Uterus (tissue), 4 donors: Measurements from ENCODE around the gene DPM3. TPM values are rescaled to one million over a fixed set of nuclear protein-coding genes. Genes with fewer than 3 reads are reported as not detected.
A peak's percentile ranks its signal among the peaks of the same experiment; 100 is the strongest.

Experiments
- DNase-seq, 2 donors: peaks; one replicate each; pipeline ENCODE4 v3.0.0-alpha.2; 2019 to 2020
- H3K27ac ChIP-seq, 2 donors: fragments of 200-600 bp; sonication (generic); 1 replicate in 1 of 2; 2 replicates in 1 of 2; pipeline ENCODE4 v1.5.1; 2016 to 2018
- H3K27me3 ChIP-seq, 2 donors: fragments of 200-600 bp; sonication (generic); one replicate each; pipeline ENCODE4 v1.5.1; 2018 to 2019; ENCODE audit warnings: control low read depth in 1 of 2
- H3K36me3 ChIP-seq, 2 donors: fragments of 200-600 bp; sonication (generic); one replicate each; pipeline ENCODE4 v1.5.1; 2019; ENCODE audit warnings: control low read depth in 1 of 2
- H3K4me1 ChIP-seq, 2 donors: fragments of 200-600 bp; sonication (generic); one replicate each; pipeline ENCODE4 v1.5.1; 2018 to 2019; ENCODE audit warnings: control low read depth in 1 of 2
- H3K4me3 ChIP-seq, 2 donors: fragments of 200-600 bp; sonication (generic); 1 replicate in 1 of 2; 2 replicates in 1 of 2; pipeline ENCODE4 v1.5.1; 2018 to 2019; ENCODE audit warnings: mild to moderate bottlenecking in 1 of 2
- H3K9me3 ChIP-seq, 2 donors: fragments of 200-600 bp; sonication (generic); one replicate each; pipeline ENCODE4 v1.5.1; 2019; ENCODE audit warnings: control low read depth in 1 of 2
- POLR2A ChIP-seq, 2 donors: fragments of 450-650 bp; IDR thresholded peaks; one replicate each; pipeline ENCODE4 v1.6.1; 2016; ENCODE audit warnings: antibody characterized with exemption in 2 of 2, mild to moderate bottlenecking in 1 of 2, moderate library complexity in 1 of 2
- intact Hi-C: fragments of 100-400 bp; cut with DNase I; formaldehyde crosslinking; loops from one replicate; pipeline ENCODE4 v1.15.1; 2023; ENCODE audit warnings: low total_unique reads
- total RNA-seq, 4 donors: library from RNA; depleted of rRNA in 3 of 4; stranded (reverse); fragments of >200 nt in 3 of 4; gene quantifications; one replicate each; pipeline versions ENCODE4 v1.1.0 to v1.2.4, GENCODE V29; 2014 to 2023
- TF ChIP-seq, protein P1 (sequence below), 4 experiments: fragments of 200-600 bp in 2 of 4; fragments of 450-650 bp in 2 of 4; sonication (generic) in 2 of 4; IDR thresholded peaks; one replicate each; pipeline ENCODE4 v1.5.1; 2016 to 2019; ENCODE audit warnings: antibody characterized with exemption in 4 of 4, mild to moderate bottlenecking in 2 of 4, moderate library complexity in 1 of 4
- donor health status: DM: yes; HTN: yes; CAD: no.

Gene DPM3
- total RNA-seq, 4 donors from 2014 or later = 36.1 to 94.4 (median 85.4) TPM

DNA sequence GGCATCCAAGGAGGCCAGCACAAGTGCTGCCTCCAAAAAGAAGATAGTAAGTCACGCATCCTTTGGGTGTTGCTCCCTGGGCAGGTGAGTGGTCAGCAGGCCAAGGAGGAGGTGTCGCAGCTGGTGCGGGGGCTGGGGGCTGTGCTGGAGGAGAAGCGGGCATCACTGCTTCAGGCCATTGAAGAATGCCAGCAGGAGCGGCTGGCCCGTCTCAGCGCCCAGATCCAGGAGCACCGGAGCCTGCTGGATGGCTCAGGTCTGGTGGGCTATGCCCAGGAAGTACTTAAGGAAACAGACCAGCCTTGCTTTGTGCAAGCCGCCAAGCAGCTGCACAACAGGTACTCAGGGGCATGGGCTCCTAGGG lies 37.6 kb upstream of the DPM3 start:
- Histone ChIP-seq H3K4me1 (no peaks in the 10 kb centered on the region), H3K36me3 (no peaks in the 10 kb centered on the region), H3K4me3 (no peak overlapping the region), H3K27me3 (no peaks in the 10 kb centered on the region), H3K27ac (no peak overlapping the region), H3K9me3 (no peaks in the 10 kb centered on the region)
- DNase-seq = peak in 1 of 2 donors; percentile 11
- TF ChIP-seq, protein P1, sequence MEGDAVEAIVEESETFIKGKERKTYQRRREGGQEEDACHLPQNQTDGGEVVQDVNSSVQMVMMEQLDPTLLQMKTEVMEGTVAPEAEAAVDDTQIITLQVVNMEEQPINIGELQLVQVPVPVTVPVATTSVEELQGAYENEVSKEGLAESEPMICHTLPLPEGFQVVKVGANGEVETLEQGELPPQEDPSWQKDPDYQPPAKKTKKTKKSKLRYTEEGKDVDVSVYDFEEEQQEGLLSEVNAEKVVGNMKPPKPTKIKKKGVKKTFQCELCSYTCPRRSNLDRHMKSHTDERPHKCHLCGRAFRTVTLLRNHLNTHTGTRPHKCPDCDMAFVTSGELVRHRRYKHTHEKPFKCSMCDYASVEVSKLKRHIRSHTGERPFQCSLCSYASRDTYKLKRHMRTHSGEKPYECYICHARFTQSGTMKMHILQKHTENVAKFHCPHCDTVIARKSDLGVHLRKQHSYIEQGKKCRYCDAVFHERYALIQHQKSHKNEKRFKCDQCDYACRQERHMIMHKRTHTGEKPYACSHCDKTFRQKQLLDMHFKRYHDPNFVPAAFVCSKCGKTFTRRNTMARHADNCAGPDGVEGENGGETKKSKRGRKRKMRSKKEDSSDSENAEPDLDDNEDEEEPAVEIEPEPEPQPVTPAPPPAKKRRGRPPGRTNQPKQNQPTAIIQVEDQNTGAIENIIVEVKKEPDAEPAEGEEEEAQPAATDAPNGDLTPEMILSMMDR (IDR thresholded peaks at IDR 0.05) = no peak
- intact Hi-C loops = loop anchor here (5.0 kb wide), 1 partner anchor 49 kb away; no protein-coding TSS in a partner anchor

DNA sequence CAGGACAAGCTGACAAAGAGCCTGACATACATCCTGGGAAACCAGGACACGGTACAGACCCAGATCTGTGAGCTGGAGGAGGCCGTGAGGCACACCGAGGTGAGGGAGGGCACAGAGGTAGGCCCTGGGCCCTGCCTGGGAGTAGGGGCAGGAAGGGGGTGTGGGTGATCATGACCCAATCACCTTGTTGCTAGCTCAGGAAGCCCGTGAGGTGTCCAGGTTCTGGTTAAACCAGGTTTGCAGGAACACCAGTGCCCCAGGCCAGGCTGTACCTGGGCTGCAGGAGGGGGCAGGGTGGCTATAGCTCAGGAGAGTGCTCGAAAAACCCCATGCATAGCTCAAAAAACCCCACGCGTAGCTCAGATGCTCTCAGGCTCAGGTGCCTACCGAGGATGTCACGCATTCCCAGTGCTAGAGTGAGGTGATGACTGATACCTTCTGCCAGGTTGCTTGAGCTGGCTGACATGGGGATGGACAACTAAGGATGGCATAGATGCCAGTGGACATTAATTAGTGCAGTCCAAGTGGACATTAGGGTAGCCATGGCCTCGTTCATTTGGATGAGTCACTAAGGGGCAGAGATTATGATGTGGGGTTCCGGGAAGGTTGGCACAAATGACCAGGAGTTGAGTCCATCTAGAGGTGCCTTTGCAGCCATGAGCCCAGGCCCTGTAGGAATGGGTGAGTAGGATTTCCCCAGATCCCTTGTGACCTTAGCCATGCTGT lies 37.0 kb upstream of the DPM3 start:
- Histone ChIP-seq H3K4me1 (peaks cover 0 to under 1% of the 10 kb centered on the region in 2 donors), H3K4me3 (no peak overlapping the region), H3K36me3 (no peaks in the 10 kb centered on the region), H3K27me3 (no peaks in the 10 kb centered on the region), H3K27ac (no peak overlapping the region), H3K9me3 (no peaks in the 10 kb centered on the region)
- TF ChIP-seq, protein P1 (IDR thresholded peaks at IDR 0.05) = no peak
- no peak for TF ChIP-seq POLR2A (IDR thresholded peaks at IDR 0.05)
- intact Hi-C loops = loop anchor here (5.0 kb wide), 1 partner anchor 50 kb away; no protein-coding TSS in a partner anchor
- DNase-seq = peak in 1 of 2 donors; percentile 13

DNA sequence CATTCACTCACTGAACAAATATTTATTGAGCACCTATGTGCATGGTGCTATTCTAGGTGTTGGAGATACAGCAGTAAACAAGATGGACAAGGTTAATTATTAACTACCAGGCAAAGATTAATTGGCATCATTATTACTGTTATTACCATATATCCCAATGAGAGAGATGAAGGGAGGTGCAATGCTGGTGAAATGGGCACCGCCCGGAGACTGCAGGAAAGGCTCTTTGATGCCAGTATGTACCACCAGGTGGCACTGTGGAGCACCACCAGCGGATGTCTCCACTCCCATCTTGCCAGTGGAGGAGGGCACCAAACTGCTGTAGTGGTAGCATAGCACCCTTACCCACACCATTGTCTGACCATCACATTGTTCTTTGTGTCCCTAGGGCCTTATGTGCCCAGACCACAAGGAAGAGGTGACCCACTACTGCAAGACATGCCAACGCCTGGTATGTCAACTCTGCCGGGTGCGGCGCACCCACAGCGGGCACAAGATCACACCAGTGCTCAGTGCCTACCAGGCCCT lies 36.3 kb upstream of the DPM3 start:
- Histone ChIP-seq H3K27ac (no peak overlapping the region), H3K36me3 (no peaks in the 10 kb centered on the region), H3K9me3 (no peaks in the 10 kb centered on the region), H3K4me3 (no peak overlapping the region), H3K27me3 (no peaks in the 10 kb centered on the region), H3K4me1 (peaks cover 0 to 4% of the 10 kb centered on the region in 2 donors)
- TF ChIP-seq, protein P1 (IDR thresholded peaks at IDR 0.05) = peak; percentile 88 to 92 (median 89)
- TF ChIP-seq POLR2A (IDR thresholded peaks at IDR 0.05) = no peak
- DNase-seq = peak; percentile 81 to 83
- intact Hi-C loops = loop anchor here (5.0 kb wide), 1 partner anchor 51 kb away; no protein-coding TSS in a partner anchor

DNA sequence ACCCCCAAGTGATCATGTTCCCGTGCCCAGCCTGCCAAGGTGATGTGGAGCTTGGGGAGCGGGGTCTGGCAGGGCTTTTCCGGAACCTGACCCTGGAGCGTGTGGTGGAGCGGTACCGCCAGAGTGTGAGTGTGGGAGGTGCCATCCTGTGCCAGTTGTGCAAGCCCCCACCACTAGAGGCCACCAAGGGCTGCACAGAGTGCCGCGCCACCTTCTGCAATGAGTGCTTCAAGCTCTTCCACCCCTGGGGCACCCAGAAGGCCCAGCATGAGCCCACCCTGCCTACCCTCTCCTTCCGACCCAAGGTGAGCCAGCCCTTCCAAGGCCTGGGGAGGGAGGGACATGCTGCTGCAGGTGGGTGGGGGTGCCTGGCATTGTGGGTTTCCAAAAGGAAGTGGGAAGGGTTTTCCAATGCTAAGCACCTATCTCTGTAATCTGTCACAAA lies 35.6 kb upstream of the DPM3 start:
- no peak for TF ChIP-seq POLR2A (IDR thresholded peaks at IDR 0.05)
- TF ChIP-seq, protein P1 (IDR thresholded peaks at IDR 0.05) = no peak
- Histone ChIP-seq H3K36me3 (no peaks in the 10 kb centered on the region), H3K27ac (no peak overlapping the region), H3K4me3 (no peak overlapping the region), H3K9me3 (no peaks in the 10 kb centered on the region), H3K27me3 (no peaks in the 10 kb centered on the region), H3K4me1 (peaks cover 0 to 4% of the 10 kb centered on the region in 2 donors)
- peak in 1 of 2 donors; percentile 25 for DNase-seq
- intact Hi-C loops = loop anchor here (5.0 kb wide), 1 partner anchor 51 kb away; no protein-coding TSS in a partner anchor

DNA sequence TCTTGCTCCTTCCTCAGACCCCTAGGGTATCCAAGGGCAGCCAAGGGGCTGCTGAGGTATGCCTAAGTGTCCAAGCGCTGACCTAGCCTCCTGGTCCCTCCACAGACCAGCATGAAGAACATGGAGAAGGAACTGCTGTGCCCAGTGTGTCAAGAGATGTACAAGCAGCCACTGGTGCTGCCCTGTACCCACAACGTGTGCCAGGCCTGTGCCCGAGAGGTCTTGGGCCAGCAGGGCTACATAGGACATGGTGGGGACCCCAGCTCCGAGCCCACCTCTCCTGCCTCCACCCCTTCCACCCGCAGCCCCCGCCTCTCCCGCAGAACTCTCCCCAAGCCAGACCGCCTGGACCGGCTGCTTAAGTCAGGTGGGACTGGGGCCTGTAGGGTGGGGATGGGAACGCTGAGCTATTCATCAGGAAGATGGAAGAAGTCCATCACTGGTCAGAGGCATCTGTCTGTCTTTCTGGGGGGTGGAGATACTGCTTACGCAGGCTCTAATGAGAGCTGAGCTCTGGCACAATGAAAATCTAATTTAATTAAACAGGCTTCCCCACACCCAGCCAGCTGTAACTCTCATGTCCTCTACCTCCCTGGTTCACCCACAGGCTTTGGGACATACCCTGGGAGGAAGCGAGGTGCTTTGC lies 35.1 kb upstream of the DPM3 start:
- H3K4me1 ChIP-seq = peaks cover 0 to 4% of the 10 kb centered on the region in 2 donors
- no peak overlapping the region for H3K27ac ChIP-seq
- no peak for DNase-seq
- intact Hi-C loops = loop anchor here (5.0 kb wide), 1 partner anchor 52 kb away; no protein-coding TSS in a partner anchor
- no peaks in the 10 kb centered on the region for H3K36me3 ChIP-seq
- H3K4me3 ChIP-seq = no peak overlapping the region
- H3K9me3 ChIP-seq = no peaks in the 10 kb centered on the region
- TF ChIP-seq, protein P1 (IDR thresholded peaks at IDR 0.05) = no peak
- TF ChIP-seq POLR2A (IDR thresholded peaks at IDR 0.05) = no peak
- no peaks in the 10 kb centered on the region for H3K27me3 ChIP-seq
